Thoracic aorta (tissue), 2 donors: ENCODE results near the gene DNAH10. TPM values are rescaled to one million over a fixed set of nuclear protein-coding genes. Genes with fewer than 3 reads are reported as not detected.

Source experiments
- ATAC-seq: fragments of 150-250 bp; one replicate; pipeline ENCODE4 v1.8.0; 2017; ENCODE audit warnings: low read depth; ENCODE audit not compliant: insufficient number of reproducible peaks, low FRiP score
- DNase-seq: peaks from one replicate; pipeline ENCODE4 v3.0.0-alpha.2; 2020; ENCODE audit warnings: low spot score
- H3K27ac ChIP-seq, 2 donors: fragments of 200-600 bp; sonication (generic); 1 replicate in 1 of 2; 2 replicates in 1 of 2; pipeline ENCODE4 v1.5.1; 2016; ENCODE audit warnings: mild to moderate bottlenecking in 2 of 2, moderate library complexity in 2 of 2
- H3K27me3 ChIP-seq: fragments of 200-600 bp; sonication (generic); replicated peaks from 2 replicates; pipeline ENCODE4 v1.6.0; 2016; ENCODE audit warnings: mild to moderate bottlenecking; ENCODE audit not compliant: insufficient read depth
- H3K36me3 ChIP-seq: fragments of 200-600 bp; sonication (generic); one replicate; pipeline ENCODE4 v1.5.1; 2016
- H3K4me1 ChIP-seq, 2 donors: fragments of 200-600 bp; sonication (generic); 1 replicate in 1 of 2; 2 replicates in 1 of 2; pipeline versions ENCODE4 v1.5.1 to v1.6.0; 2016; ENCODE audit warnings: low read depth in 2 of 2, mild to moderate bottlenecking in 1 of 2; ENCODE audit not compliant: control insufficient read depth in 1 of 2
- H3K4me3 ChIP-seq: fragments of 200-600 bp; sonication (generic); 2 replicates; pipeline ENCODE4 v1.5.1; 2016; ENCODE audit warnings: mild to moderate bottlenecking
- H3K9me3 ChIP-seq: fragments of 200-600 bp; sonication (generic); 2 replicates; pipeline ENCODE4 v1.5.1; 2016
- CTCF ChIP-seq: fragments of 200-600 bp; sonication (generic); IDR thresholded peaks from one replicate; pipeline ENCODE4 v1.5.1; 2019; ENCODE audit warnings: antibody characterized with exemption
- total RNA-seq, 2 donors: library from RNA; depleted of rRNA; stranded (reverse); fragments of >200 nt; gene quantifications; one replicate each; pipeline versions ENCODE4 v1.1.0 to v1.2.3, GENCODE V29; 2016

The DNAH10 gene
- total RNA-seq, 2 donors from 2014 or later = under 0.01 to 0.14 TPM

- DNase-seq = no peak
Measured at GRCh38 chr12:123834845-123835244, 72.7 kb downstream of the DNAH10 start.

GRCh38 chr12:123836292-123836691 lies 74.2 kb downstream of the DNAH10 start:
- DNase-seq (no peak), ATAC-seq (no peak)
- no peaks in the 10 kb centered on the region for H3K9me3 ChIP-seq
- no peak overlapping the region for H3K27ac ChIP-seq
- no peaks in the 10 kb centered on the region for H3K36me3 ChIP-seq
- TF ChIP-seq CTCF = no peak
- H3K4me3 ChIP-seq = no peak overlapping the region
- H3K27me3 ChIP-seq = no peaks in the 10 kb centered on the region
- H3K4me1 ChIP-seq = no peaks in the 10 kb centered on the region

More at GRCh38 chr12:123834845-123835244, 72.7 kb downstream of the DNAH10 start:
- no peaks in the 10 kb centered on the region for H3K36me3 ChIP-seq
- no peak for TF ChIP-seq CTCF
- H3K4me3 ChIP-seq = no peak overlapping the region
- ATAC-seq = no peak
- no peaks in the 10 kb centered on the region for H3K27me3 ChIP-seq
- no peaks in the 10 kb centered on the region for H3K9me3 ChIP-seq
- no peaks in the 10 kb centered on the region for H3K4me1 ChIP-seq
- no peak overlapping the region for H3K27ac ChIP-seq

GRCh38 chr12:123839826-123840225 lies 77.7 kb downstream of the DNAH10 start:
- TF ChIP-seq CTCF = no peak
- H3K27me3 ChIP-seq = no peaks in the 10 kb centered on the region
- H3K9me3 ChIP-seq = no peaks in the 10 kb centered on the region
- no peaks in the 10 kb centered on the region for H3K4me1 ChIP-seq
- no peak for ATAC-seq
- H3K4me3 ChIP-seq = no peak overlapping the region
- no peak overlapping the region for H3K27ac ChIP-seq
- DNase-seq = no peak
- no peaks in the 10 kb centered on the region for H3K36me3 ChIP-seq

GRCh38 chr12:123840765-123841425 lies 78.8 kb downstream of the DNAH10 start:
- Histone ChIP-seq H3K4me1 (no peaks in the 10 kb centered on the region), H3K27me3 (no peaks in the 10 kb centered on the region), H3K36me3 (no peaks in the 10 kb centered on the region), H3K4me3 (no peak overlapping the region), H3K27ac (no peak overlapping the region), H3K9me3 (no peaks in the 10 kb centered on the region)
- ATAC-seq (no peak), DNase-seq (no peak)
- no peak for TF ChIP-seq CTCF

- ATAC-seq = no peak
- TF ChIP-seq CTCF = no peak
- Histone ChIP-seq H3K4me1 (no peaks in the 10 kb centered on the region), H3K4me3 (no peak overlapping the region), H3K36me3 (no peaks in the 10 kb centered on the region), H3K9me3 (no peaks in the 10 kb centered on the region), H3K27ac (no peak overlapping the region), H3K27me3 (no peaks in the 10 kb centered on the region)
- no peak for DNase-seq
Measured at GRCh38 chr12:123843912-123844748, 82.0 kb downstream of the DNAH10 start.
